Calu3 (cell line): ENCODE measurements around the gene HIC1. TPM values are rescaled to one million over a fixed set of nuclear protein-coding genes. Genes with fewer than 3 reads are reported as not detected.

Source experiments
- BruUV-seq: library from RNA; stranded (reverse); fragments of 400-500 nt; replicated peaks from 2 replicates; lab custom pipeline; 2021; lab: Mats Ljungman, UMichigan
- CTCF ChIA-PET: fragments of 300-600 bp; sonication (Branson Sonifier 250); formaldehyde crosslinking; loops from one replicate; lab custom pipeline; 2022; ENCODE audit warnings: antibody characterized with exemption; lab: Charles Lee
- DNase-seq: peaks from one replicate; pipeline ENCODE4 v3.0.0; 2022
- H3K27ac Mint-ChIP-seq: one replicate; pipeline ENCODE4 v1.8.0; 2022; ENCODE audit warnings: mixed read lengths; ENCODE audit not compliant: unreplicated experiment
- H3K27me3 Mint-ChIP-seq: one replicate; pipeline ENCODE4 v1.8.0; 2022; ENCODE audit warnings: mixed read lengths; ENCODE audit not compliant: unreplicated experiment
- H3K36me3 Mint-ChIP-seq: one replicate; pipeline ENCODE4 v1.8.0; 2022; ENCODE audit warnings: mild to moderate bottlenecking, moderate library complexity, mixed read lengths; ENCODE audit not compliant: insufficient read depth, unreplicated experiment
- H3K4me1 Mint-ChIP-seq: one replicate; pipeline ENCODE4 v1.8.0; 2022; ENCODE audit warnings: mild to moderate bottlenecking, low read depth, mixed read lengths; ENCODE audit not compliant: unreplicated experiment
- H3K4me3 Mint-ChIP-seq: one replicate; pipeline ENCODE4 v1.8.0; 2022; ENCODE audit warnings: mild to moderate bottlenecking, low read depth, moderate library complexity, mixed read lengths; ENCODE audit not compliant: unreplicated experiment
- H3K9me3 Mint-ChIP-seq: one replicate; pipeline ENCODE4 v1.8.0; 2022; ENCODE audit warnings: low read depth, mixed read lengths; ENCODE audit not compliant: unreplicated experiment
- CTCF ChIP-seq: fragments of 200-600 bp; IDR thresholded peaks from one replicate; pipeline ENCODE4 v1.8.0; 2022; ENCODE audit warnings: antibody characterized with exemption; ENCODE audit not compliant: unreplicated experiment
- intact Hi-C: fragments of 100-400 bp; cut with micrococcal nuclease; formaldehyde crosslinking; loops from one replicate; pipeline ENCODE4 v1.10.0; 2022; ENCODE audit not compliant: unreplicated experiment
- total RNA-seq: library from RNA; stranded (reverse); gene quantifications from 2 replicates; pipeline ENCODE4 v1.2.3, GENCODE V29; 2022

The HIC1 gene
- total RNA-seq, 1 experiment from 2014 or later, result 1.2 TPM

GRCh38 chr17:2035541-2036488 lies 19.1 kb upstream of the HIC1 start:
- no peaks in the 10 kb centered on the region for H3K4me1 Mint-ChIP-seq
- no peak for DNase-seq
- no peak overlapping the region for H3K4me3 Mint-ChIP-seq
- CTCF ChIA-PET, result interaction anchor here (0.9 kb wide), 1 partner anchor 177 kb away, joined by 3 read pairs; no protein-coding TSS in a partner anchor
- intact Hi-C loops, result no loop called here
- H3K9me3 Mint-ChIP-seq, result no peaks in the 10 kb centered on the region
- H3K36me3 Mint-ChIP-seq, result peaks cover under 1% of the 10 kb centered on the region
- TF ChIP-seq CTCF, result no peak
- BruUV-seq, result no TSS peak
- no peaks in the 10 kb centered on the region for H3K27me3 Mint-ChIP-seq
- H3K27ac Mint-ChIP-seq, result no peak overlapping the region

GRCh38 chr17:2037155-2037554 lies 17.7 kb upstream of the HIC1 start:
- Mint-ChIP-seq H3K4me1 (no peaks in the 10 kb centered on the region), H3K9me3 (no peaks in the 10 kb centered on the region), H3K27me3 (no peaks in the 10 kb centered on the region), H3K4me3 (no peak overlapping the region), H3K36me3 (peaks cover 8% of the 10 kb centered on the region), H3K27ac (no peak overlapping the region)
- intact Hi-C loops, result no loop called here
- TF ChIP-seq CTCF, result no peak
- CTCF ChIA-PET, result interaction anchor here (0.6 kb wide), 1 partner anchor 65 kb away, joined by 3 read pairs; no protein-coding TSS in a partner anchor
- no peak for DNase-seq
- BruUV-seq, result no TSS peak

- Mint-ChIP-seq H3K27ac (no peak overlapping the region), H3K36me3 (peaks cover 31% of the 10 kb centered on the region)
- no peak for DNase-seq
Observed at GRCh38 chr17:2040219-2040827, 14.6 kb upstream of the HIC1 start.

More at GRCh38 chr17:2040219-2040827, 14.6 kb upstream of the HIC1 start:
- TF ChIP-seq CTCF, result no peak
- intact Hi-C loops, result no loop called here
- BruUV-seq, result no TSS peak
- Mint-ChIP-seq H3K27me3 (no peaks in the 10 kb centered on the region), H3K4me3 (no peak overlapping the region), H3K4me1 (peaks cover 10% of the 10 kb centered on the region), H3K9me3 (no peaks in the 10 kb centered on the region)
- CTCF ChIA-PET, result no interaction called here
